SH-SY5Y (cell line): ENCODE results near the gene CRYL1.

ENCODE experiments used
- GATA2 ChIP-seq: IDR thresholded peaks from 2 replicates; pipeline ENCODE4 v1.6.1; 2011; ENCODE audit warnings: mild to moderate bottlenecking, low read depth, low read length
- GATA3 ChIP-seq: IDR thresholded peaks from 2 replicates; pipeline ENCODE4 v1.6.1; 2011; ENCODE audit warnings: low read depth, mild to moderate bottlenecking, low read length, moderate library complexity

CRYL1 gene

DNA sequence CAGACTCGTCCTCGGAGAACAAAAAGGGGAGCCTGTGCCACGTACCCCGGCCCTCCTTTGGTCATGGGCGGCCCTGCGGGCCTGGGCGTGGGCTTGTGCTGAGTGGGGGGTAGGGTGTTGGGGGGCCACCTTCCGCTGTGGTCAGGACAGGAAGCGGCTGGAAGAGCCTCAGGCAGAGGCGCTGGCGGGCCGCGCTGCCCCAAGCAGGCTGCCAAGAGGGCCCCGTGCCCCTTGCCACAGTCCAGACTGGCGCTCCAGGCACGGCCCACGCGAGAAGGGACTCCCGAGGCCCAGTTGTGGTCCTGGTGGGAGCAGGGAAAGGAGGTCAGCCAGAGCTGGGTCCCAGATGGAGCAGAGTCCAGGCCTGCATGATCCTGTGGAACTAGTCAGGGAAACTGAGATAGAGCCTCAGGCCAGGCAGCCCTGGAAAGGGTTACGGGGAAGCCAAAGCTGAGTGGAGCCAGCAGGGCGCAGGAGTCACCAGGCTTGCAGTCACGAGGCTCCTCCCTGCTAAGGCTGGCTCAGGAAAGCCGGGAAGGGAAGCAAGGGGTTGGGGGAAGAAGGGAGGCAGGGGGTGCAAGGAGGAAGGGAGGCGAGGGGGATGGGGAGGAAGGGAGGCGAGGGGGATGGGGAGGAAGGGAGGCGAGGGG is 135.0 kb downstream of the CRYL1 start:
- no peak for TF ChIP-seq GATA3
- no peak for TF ChIP-seq GATA2

DNA sequence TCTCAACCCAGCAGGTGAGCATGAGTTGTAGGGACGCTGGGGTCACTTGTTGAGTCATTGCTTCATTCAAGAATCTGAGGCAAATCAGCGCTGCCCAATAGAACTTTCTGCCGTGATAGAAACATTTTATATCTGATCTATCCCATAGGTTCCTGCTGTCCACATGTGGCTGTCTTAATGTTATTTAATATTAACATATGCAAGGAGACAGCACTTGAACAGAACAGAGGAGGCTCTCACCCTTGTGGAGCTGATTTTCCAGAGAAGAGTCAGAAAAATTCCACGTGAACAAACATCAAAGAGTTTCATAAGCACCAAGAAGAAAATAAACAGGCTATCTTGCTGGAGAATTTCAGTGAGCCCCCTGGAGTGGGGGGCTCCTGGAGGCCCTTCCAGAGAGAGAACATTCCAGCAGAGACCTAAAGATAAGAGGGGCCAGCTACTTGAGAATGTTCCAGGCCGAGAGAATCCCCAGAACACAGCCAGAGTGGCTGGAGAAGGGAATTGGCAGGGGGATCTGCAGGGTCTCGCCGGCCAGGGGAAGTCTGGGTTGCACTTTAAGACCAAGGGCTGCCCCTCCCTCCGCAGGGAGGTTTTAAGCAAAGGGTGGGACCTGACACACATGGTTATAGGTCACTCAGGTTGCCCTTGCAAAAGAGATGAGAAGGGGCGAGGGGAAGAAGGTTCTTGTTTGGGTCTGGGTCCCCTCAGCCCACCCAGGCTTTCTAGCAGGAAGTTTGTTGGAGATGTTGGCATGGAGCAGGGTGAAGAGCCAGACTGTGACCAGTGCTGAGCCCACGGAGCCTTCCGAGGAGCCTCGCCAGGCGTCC is 135.7 kb downstream of the CRYL1 start:
- no peak for TF ChIP-seq GATA2
- no peak for TF ChIP-seq GATA3

DNA sequence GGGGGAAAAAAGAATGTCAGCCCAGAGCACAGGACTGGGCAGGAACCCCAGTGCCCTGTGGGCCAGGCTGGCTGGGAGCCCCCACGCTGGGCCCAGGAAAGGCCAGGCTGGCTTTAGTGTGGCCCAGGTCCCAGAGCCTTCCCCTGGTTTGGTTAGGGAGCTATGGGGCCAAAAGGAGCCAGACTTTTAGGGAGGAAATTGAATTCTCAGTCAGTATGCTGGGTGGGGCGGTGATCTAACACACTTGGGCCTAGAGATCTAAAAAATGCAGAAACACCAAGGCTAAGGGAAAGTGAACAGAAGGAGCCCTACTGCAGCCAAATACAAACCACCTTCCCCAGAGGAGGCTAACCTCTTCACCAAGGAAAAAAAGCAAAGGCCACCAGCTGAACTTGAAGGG is 137.5 kb downstream of the CRYL1 start:
- TF ChIP-seq GATA3 (no peak), GATA2 (no peak)

DNA sequence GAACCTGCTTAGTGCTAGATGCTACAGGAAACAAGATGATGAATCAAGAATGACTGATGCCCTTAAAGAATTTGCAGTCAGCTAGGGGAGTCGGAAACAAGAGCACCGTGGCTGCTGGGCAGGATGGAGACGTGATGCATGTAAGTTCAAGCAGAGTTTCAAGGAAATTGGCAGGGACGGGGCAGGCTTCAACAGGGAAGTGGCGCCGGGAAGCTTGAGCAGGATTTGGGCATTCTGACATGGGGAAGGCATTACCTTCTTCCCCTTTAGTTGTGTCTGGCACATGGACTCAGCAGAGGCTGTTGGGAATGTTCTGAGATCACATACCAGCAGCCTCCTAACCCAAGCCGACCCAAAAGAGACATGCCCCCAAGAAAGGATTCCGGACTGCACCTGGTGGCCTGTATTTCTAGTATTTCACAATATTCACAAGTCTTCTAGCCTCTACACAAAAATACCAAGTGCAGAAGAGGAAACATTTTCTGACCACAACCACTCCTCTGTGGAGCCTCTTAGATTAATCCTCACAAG is 138.2 kb downstream of the CRYL1 start:
- TF ChIP-seq GATA3 (no peak), GATA2 (no peak)

DNA sequence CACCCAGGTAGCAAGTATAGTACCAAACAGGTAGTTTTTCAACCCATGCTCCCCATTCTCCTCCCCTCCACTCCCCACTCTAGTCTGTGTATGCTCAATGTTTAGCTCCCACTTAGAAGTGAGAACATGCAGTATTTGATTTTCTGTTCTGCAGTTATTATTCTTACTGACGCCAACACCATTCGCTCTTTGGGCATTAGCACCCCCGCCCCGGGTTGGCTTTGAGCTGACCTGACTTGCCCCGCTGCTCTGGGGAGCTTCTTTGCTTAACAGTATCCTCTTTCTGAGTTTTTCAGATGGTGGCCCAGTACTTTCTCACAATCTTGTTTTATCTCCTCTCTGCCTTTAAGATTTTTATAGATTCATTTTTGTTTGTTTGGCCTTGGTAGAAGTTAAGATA is 138.7 kb downstream of the CRYL1 start:
- TF ChIP-seq GATA2: no peak
- TF ChIP-seq GATA3: no peak

DNA sequence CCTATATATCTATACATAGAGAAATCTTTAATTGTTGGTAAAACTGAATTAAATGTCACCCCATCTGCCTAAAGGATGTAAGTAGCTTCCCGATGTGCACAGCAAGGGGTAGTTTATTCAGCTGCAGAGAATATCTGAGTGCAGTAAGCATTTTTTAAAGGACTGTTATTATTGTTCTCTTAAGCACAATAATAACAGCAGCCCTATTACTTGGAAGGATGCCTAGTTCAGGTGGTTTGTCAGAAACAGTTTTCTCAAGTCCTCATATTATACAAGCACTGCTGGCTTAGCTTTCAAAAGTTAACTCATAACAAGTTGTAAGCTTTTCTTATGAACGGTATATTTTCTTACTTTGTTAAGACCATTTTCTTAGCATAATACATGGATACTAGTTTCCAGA is 142.6 kb downstream of the CRYL1 start:
- TF ChIP-seq GATA3 (no peak), GATA2 (no peak)

DNA sequence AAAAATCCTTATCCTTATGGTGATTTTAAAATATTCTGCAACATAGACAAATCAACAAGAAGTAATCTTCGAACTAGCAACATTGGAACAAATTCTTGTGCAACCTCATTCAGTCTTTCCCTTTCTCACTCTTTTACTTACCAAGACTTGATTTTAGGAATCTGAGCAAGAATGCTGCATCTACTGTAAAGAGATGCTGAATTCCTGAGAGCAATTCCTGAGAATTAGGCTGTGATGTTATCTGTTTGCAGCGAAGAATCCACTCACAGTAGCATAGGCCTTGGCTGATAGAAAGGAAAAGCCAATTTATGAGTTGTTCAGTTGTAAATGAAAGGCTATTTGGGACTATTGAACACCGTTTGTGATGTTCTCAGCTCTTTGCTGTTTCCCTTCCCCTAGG is 144.3 kb downstream of the CRYL1 start:
- TF ChIP-seq GATA2 (no peak), GATA3 (no peak)

DNA sequence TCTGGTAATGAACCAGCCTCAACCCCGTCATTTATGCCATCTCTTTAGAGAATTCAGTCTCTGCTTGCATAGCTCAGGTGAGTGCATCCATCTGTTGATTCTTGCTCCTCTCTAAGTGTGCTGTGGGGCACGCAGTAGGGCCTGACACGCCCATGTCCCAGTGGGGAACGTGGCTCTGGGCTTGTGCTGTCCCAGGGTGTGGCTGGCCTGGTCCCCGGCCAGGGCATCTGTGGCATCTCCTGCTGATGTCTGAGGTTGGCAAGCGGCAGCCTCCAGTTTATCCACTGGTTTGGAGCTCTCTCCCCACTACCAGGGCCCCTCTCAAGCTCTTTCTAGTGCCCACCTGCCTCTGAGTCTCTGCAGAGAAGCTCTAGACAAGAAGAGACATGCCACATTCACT is 146.9 kb downstream of the CRYL1 start:
- no peak for TF ChIP-seq GATA2
- TF ChIP-seq GATA3: no peak

DNA sequence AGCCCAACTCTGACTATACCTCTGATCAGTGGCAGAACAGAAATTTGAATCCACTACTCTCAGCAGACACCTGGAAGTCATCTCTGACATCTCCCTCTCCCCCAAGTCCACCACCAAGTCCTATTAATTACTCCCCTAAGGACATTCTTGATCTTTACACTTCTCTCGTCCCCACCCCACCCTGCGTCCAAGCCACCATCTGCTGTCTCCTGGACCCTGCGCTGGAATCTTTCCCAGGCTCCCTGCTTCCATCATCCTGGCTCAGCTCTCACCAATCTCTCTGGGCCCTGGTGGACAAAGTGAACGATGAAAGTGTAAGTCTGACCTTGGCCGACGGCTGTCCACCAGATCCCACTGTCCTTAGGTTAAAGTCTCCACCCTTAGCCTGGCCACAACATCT is 147.9 kb downstream of the CRYL1 start:
- TF ChIP-seq GATA2 (no peak), GATA3 (no peak)

DNA sequence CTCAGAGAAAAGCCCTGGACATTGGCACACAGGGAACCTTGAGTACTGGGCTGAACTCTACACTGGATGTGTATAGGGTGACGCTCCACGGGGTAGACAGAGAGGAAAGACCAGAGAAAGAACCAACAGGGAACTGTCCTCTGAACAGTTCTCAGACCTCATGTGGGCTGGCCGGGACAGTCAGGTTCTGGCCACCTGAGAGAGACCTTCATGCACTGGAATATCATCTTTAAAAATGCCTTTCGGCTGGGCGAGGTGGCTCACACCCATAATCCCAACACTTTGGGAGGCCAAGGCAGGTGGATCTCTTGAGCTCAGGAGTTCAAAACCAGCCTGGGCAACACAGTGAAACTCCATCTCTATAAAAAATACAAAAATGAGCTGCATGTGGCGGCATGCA is 149.8 kb downstream of the CRYL1 start:
- TF ChIP-seq GATA3: no peak
- TF ChIP-seq GATA2: no peak

DNA sequence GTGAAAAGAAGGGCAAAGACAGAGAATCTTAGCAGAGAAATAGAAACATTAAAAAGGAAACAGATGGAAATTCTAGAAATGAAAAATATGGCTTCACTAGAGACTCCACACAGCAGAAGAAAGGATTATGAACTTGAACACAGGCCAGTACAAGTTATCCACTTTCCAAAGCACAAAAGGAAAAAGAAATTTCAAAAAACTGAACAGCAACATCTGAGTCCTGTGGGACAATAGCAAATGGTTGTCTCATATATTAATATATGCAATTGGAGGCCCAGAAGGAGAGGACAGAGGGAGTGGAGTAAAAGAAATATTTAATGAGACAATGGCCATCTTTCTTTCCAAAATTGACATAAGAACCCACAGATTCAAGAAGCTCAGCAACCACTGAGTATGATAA is 151.8 kb downstream of the CRYL1 start:
- no peak for TF ChIP-seq GATA2
- TF ChIP-seq GATA3: no peak

DNA sequence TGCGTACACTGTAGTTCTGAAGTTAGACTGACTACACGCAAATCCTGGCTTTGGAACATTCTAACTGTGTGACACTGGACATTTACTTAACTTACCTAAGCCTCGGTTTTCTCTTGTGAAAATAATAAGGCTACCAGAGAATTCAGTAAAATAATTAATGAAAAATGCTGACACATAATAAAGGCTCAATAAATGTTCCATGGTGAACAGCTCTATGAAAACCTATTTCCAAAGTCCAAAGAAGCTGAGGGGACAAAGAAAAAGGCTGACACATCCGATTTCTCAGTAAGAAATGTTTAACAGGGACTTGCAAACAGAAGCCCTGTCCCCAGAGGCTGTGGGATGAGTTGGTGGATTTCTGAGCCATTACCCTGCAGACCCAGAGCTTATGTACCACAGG is 153.8 kb downstream of the CRYL1 start:
- TF ChIP-seq GATA3 (no peak), GATA2 (no peak)

DNA sequence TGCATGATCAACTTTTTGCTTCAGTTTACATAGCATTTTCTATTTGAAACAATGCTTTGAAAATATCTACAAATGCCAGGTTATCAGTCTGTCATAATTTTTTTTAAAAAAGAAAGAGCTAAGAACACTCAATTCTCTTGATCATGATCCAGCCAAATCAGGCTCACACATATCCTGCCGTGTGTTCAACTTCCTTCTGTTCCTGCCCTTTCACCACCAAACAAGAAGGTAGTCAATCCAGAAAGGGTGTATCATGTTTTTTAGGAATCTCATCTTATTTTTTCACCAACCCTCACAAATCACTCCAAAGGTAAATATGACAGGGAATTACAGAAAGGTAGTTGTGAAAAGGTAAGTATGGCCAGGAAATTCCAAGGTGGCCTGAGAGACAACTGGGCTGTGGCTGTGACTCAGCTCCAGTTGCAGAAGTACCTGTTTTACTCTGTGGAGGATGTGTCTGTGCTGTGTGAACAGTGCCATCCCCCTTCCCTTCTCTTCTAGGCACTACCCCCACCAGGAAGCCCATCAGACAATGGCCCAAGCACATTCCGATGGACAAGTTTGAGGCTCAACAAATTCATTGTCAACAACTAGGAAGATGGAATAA is 154.7 kb downstream of the CRYL1 start:
- TF ChIP-seq GATA2 (no peak), GATA3 (no peak)

DNA sequence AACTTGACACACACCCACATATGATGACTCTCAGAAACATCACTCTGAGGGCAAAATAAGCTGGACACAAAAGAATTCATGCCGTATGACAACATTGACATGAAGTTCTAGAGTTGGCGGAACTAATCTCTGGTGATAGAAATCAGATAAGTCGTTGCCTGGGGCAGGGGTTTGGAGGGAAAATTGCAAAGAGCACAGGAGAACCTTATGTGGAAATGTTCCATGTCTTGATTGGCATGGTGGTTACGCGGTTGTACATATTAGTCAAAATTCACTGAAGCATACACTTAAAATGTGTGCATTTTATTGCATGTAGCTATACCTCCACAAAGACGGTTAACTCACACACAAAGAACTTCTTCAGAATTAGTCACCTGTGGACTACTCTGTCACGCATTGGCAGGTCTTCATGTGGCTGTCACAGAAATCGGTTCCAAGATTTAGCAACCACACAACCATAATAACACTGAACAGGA is 155.7 kb downstream of the CRYL1 start:
- TF ChIP-seq GATA3 (no peak), GATA2 (no peak)

DNA sequence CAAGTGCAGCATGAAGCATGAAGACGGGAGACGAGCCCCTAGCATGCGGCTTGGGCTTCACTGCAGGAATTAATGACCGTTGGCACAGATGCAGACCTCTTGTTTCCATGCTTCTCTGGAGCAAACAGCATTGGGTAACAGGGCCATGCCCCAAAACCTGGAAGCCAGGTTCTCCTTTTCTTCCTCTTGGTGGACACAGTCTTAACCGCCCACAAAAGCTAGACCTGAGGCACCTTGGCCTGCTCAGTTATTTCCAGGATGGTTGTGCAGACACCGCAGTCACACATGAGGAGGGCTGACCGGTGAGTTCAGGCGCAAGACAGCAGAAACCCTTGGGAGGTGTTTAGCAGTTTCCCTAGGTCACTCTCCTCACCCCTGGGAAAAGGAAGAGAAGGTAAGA is 159.6 kb downstream of the CRYL1 start:
- TF ChIP-seq GATA2: no peak
- TF ChIP-seq GATA3: no peak

DNA sequence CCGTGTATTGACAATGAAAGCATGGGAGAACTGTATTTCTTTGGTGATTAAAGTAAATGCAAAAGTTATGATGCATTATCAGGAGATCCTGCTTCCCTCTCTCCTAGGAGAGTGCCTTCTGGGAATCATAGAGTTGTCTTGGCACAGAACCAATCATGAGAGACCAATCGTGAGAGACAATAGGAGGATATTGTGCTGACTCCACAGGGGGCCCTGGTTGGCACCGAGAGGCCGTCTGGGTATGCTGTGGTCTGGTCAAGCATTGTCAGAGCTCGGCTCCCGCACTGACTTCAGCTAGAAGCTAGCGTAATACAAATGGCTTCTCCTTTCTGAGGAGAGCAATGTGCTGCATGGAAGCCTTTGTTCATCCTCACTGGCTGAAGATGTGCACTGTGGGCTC is 162.1 kb downstream of the CRYL1 start:
- no peak for TF ChIP-seq GATA3
- TF ChIP-seq GATA2: no peak
